Hepatocyte (in vitro differentiated cells): ENCODE measurements around the gene ANKRD10. TPM values are rescaled to one million over a fixed set of nuclear protein-coding genes. Genes with fewer than 3 reads are reported as not detected.
"Not testable (repeated sequence)": the region's sequence is repeated elsewhere in the genome, so short reads cannot be mapped to it uniquely, and the experiment has no call there.

ENCODE experiments used
- DNase-seq: peaks from one replicate; pipeline ENCODE4 v3.0.0-alpha.2; 2016; ENCODE audit warnings: low spot score
- H2AFZ ChIP-seq: fragments of 200-600 bp; sonication (generic); 2 replicates; pipeline ENCODE4 v1.6.0; 2016; ENCODE audit warnings: antibody characterized with exemption, mild to moderate bottlenecking
- H3K27ac ChIP-seq: fragments of 200-600 bp; sonication (generic); 2 replicates; pipeline ENCODE4 v1.5.1; 2016; ENCODE audit warnings: mild to moderate bottlenecking
- H3K27me3 ChIP-seq: fragments of 200-600 bp; sonication (generic); 2 replicates; pipeline ENCODE4 v1.6.1; 2016
- H3K36me3 ChIP-seq: fragments of 200-600 bp; sonication (generic); replicated peaks from 2 replicates; pipeline ENCODE4 v1.5.1; 2016; ENCODE audit warnings: low read depth; ENCODE audit not compliant: insufficient read depth
- H3K4me1 ChIP-seq: fragments of 200-600 bp; sonication (generic); 2 replicates; pipeline ENCODE4 v1.5.1; 2016; ENCODE audit warnings: mild to moderate bottlenecking, moderate library complexity; ENCODE audit not compliant: insufficient read depth
- H3K4me2 ChIP-seq: fragments of 200-600 bp; sonication (generic); 2 replicates; pipeline ENCODE4 v1.6.0; 2016
- H3K4me3 ChIP-seq: fragments of 200-600 bp; sonication (generic); 2 replicates; pipeline ENCODE4 v1.5.1; 2016; ENCODE audit warnings: mild to moderate bottlenecking
- H3K79me2 ChIP-seq: fragments of 200-600 bp; sonication (generic); 2 replicates; pipeline ENCODE4 v1.6.0; 2017; ENCODE audit warnings: mild to moderate bottlenecking
- H3K9me2 ChIP-seq: fragments of 200-600 bp; sonication (generic); replicated peaks from 2 replicates; pipeline ENCODE4 v1.6.0; 2017; ENCODE audit warnings: mild to moderate bottlenecking; ENCODE audit not compliant: insufficient read depth
- H3K9me3 ChIP-seq: fragments of 200-600 bp; sonication (generic); 2 replicates; pipeline ENCODE4 v1.5.1; 2016; ENCODE audit warnings: low read depth, mild to moderate bottlenecking
- H4K20me1 ChIP-seq: fragments of 200-600 bp; sonication (generic); 2 replicates; pipeline ENCODE4 v1.6.0; 2016; ENCODE audit warnings: mild to moderate bottlenecking; ENCODE audit not compliant: insufficient read depth, poor library complexity, severe bottlenecking
- CTCF ChIP-seq: fragments of 200-600 bp; sonication (generic); IDR thresholded peaks from 2 replicates; pipeline ENCODE4 v1.5.1; 2016; ENCODE audit warnings: antibody characterized with exemption, mild to moderate bottlenecking; ENCODE audit not compliant: poor library complexity
- EZH2 ChIP-seq: fragments of 200-600 bp; sonication (generic); IDR thresholded peaks from 2 replicates; pipeline ENCODE4 v1.6.1; 2016; ENCODE audit warnings: antibody characterized with exemption, mild to moderate bottlenecking, borderline replicate concordance
- EZH2phosphoT487 ChIP-seq: fragments of 200-600 bp; sonication (generic); IDR thresholded peaks from one replicate; pipeline ENCODE4 v1.6.1; 2018; ENCODE audit warnings: antibody characterized with exemption, mild to moderate bottlenecking, low read depth, moderate library complexity; ENCODE audit not compliant: unreplicated experiment, severe bottlenecking
- WGBS: methylation state at CpG from one replicate; pipeline ENCODE4 v1.1.6; 2016; ENCODE audit warnings: low lambda C conversion rate; ENCODE audit errors: missing lambda C conversion rate; 5-methylcytosine and 5-hydroxymethylcytosine counted together
- polyA plus RNA-seq: library from polyadenylated mRNA; unstranded; fragments of >200 nt; fragmentation: Nextera tagmentation; extraction: Ambion mirVana; gene quantifications from 2 replicates; pipeline ENCODE4 v1.2.1, GENCODE V29; 2016
- total RNA-seq: library from RNA; depleted of rRNA; stranded (reverse); fragments of >200 nt; gene quantifications from 2 replicates; pipeline ENCODE4 v1.2.3, GENCODE V29; 2014

ANKRD10 gene
- total and polyA plus RNA-seq, 2 experiments from 2014 or later: 104 to 143 TPM

GRCh38 chr13:110955608-110956007 is 40.7 kb upstream of the ANKRD10 start:
- H3K9me3 ChIP-seq, H3K4me1 ChIP-seq, DNase-seq, H3K4me2 ChIP-seq, H3K4me3 ChIP-seq, H3K79me2 ChIP-seq, H3K9me2 ChIP-seq, H3K27me3 ChIP-seq, H2AFZ ChIP-seq, H3K36me3 ChIP-seq, H4K20me1 ChIP-seq: not testable (repeated sequence)
- peak overlapping the region; percentile 97 for H3K27ac ChIP-seq
- 87% methylated on average over 6 of the region's 7 CpGs for WGBS

GRCh38 chr13:110955072-110955503 is 40.2 kb upstream of the ANKRD10 start:
- H3K79me2 ChIP-seq, H3K27me3 ChIP-seq, H4K20me1 ChIP-seq, H3K4me1 ChIP-seq, H2AFZ ChIP-seq, H3K4me2 ChIP-seq, H3K4me3 ChIP-seq, H3K36me3 ChIP-seq, H3K9me3 ChIP-seq, H3K9me2 ChIP-seq: not testable (repeated sequence)
- DNase-seq: peak; percentile 86
- WGBS: 44% methylated on average over 11 of the region's 11 CpGs
- H3K27ac ChIP-seq: peak overlapping the region; percentile 97

GRCh38 chr13:110954533-110954920 is 39.7 kb upstream of the ANKRD10 start:
- not testable (repeated sequence) for H3K9me3 ChIP-seq, H3K4me3 ChIP-seq, DNase-seq, H3K36me3 ChIP-seq, H3K9me2 ChIP-seq, H3K79me2 ChIP-seq, H2AFZ ChIP-seq, H3K4me1 ChIP-seq, H3K27me3 ChIP-seq, H3K4me2 ChIP-seq, H4K20me1 ChIP-seq
- WGBS: 95% methylated on average over 15 of the region's 15 CpGs
- peak overlapping the region; percentile 88 for H3K27ac ChIP-seq

- no peak for TF ChIP-seq EZH2
- no peak for TF ChIP-seq EZH2phosphoT487
- TF ChIP-seq CTCF: no peak
- H3K36me3 ChIP-seq: no peaks in the 10 kb centered on the region
- peak overlapping the region; percentile 88 for H3K27ac ChIP-seq
Measured at GRCh38 chr13:110953833-110954532, 39.1 kb upstream of the ANKRD10 start.

GRCh38 chr13:110953416-110953815 is 38.5 kb upstream of the ANKRD10 start:
- Histone ChIP-seq H2AFZ (no peak overlapping the region), H3K9me2 (no peaks in the 10 kb centered on the region), H3K36me3 (no peaks in the 10 kb centered on the region), H3K79me2 (no peaks in the 10 kb centered on the region), H3K27me3 (no peaks in the 10 kb centered on the region), H3K4me1 (peaks cover 8% of the 10 kb centered on the region), H3K9me3 (no peaks in the 10 kb centered on the region), H3K4me3 (no peak overlapping the region), H4K20me1 (no peaks in the 10 kb centered on the region), H3K4me2 (no peak overlapping the region), H3K27ac (no peak overlapping the region)
- no peak for DNase-seq
- WGBS: 99% methylated on average over 10 of the region's 12 CpGs
- no peak for TF ChIP-seq EZH2phosphoT487
- TF ChIP-seq CTCF: no peak
- no peak for TF ChIP-seq EZH2

More at GRCh38 chr13:110953833-110954532, 39.1 kb upstream of the ANKRD10 start:
- Histone ChIP-seq H4K20me1 (no peaks in the 10 kb centered on the region), H3K4me3 (no peak overlapping the region), H3K79me2 (no peaks in the 10 kb centered on the region), H3K9me3 (no peaks in the 10 kb centered on the region), H2AFZ (no peak overlapping the region), H3K27me3 (no peaks in the 10 kb centered on the region), H3K9me2 (no peaks in the 10 kb centered on the region), H3K4me1 (peaks cover 8% of the 10 kb centered on the region), H3K4me2 (no peak overlapping the region)
- WGBS: 98% methylated on average over 14 of the region's 14 CpGs
- DNase-seq: no peak

GRCh38 chr13:110952135-110952534 is 37.3 kb upstream of the ANKRD10 start:
- 82% methylated on average over 6 of the region's 6 CpGs for WGBS
- not testable (repeated sequence) for H2AFZ ChIP-seq, H3K4me2 ChIP-seq

More at GRCh38 chr13:110952135-110952534, 37.3 kb upstream of the ANKRD10 start:
- not testable (repeated sequence) for H3K4me1 ChIP-seq, H4K20me1 ChIP-seq, H3K36me3 ChIP-seq, H3K27me3 ChIP-seq, H3K4me3 ChIP-seq, DNase-seq, H3K27ac ChIP-seq, H3K79me2 ChIP-seq, H3K9me3 ChIP-seq, H3K9me2 ChIP-seq
